Measurements from ENCODE around the gene NUP210L. TPM values are rescaled to one million over a fixed set of nuclear protein-coding genes. Genes with fewer than 3 reads are reported as not detected.

NUP210L gene
- total RNA-seq, 4 donors from 2014 or later, result 0.07 to 0.24 (median 0.10) TPM; not detected in 1

DNA sequence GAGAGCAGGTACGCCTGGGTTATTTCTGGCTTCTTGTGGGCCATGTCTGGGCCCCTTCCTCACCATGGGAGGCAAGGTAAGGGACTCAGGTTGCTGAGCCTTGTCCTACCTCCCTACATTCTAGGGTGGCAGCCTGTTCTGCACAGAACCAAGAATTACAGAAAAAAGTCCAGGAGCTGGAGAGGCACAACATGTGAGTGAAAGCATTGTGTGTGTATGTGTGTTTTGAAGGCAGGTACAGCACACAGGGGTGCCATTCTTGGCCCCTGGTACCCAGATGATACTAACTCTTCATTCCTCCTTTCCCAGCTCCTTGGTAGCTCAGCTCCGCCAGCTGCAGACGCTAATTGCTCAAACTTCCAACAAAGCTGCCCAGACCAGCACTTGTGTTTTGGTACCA lies 181.8 kb downstream of the NUP210L start:
- peaks cover 21% of the 10 kb centered on the region in 2 donors for H3K4me1 ChIP-seq
- DNase-seq, result no peak
- no peaks in the 10 kb centered on the region for H3K9me3 ChIP-seq
- H3K4me3 ChIP-seq, result no peak overlapping the region
- no peak for TF ChIP-seq CTCF (IDR thresholded peaks at IDR 0.05 in 4 of 5, conservative IDR thresholded peaks at IDR 0.05 in 1 of 5)
- no peak for TF ChIP-seq POLR2A (IDR thresholded peaks at IDR 0.05)
- no peak overlapping the region for H3K27ac ChIP-seq
- peaks cover 0 to 36% of the 10 kb centered on the region in 2 donors for H3K36me3 ChIP-seq
- intact Hi-C loops (cut with DNase I; ENCODE audit: low total_unique reads) (no loop called here), in situ Hi-C loops (cut with MboI; ENCODE audit: low sequenced_read_pairs in 4 of 4) (loop anchor here in 1 of 4 donors (10.0 kb wide), 1 partner anchor 158 kb away; no protein-coding TSS in a partner anchor)
- H3K27me3 ChIP-seq, result no peaks in the 10 kb centered on the region
- no peak for ATAC-seq

GRCh38 chr1:153970346-153970745 lies 184.5 kb downstream of the NUP210L start:
- H3K9me3 ChIP-seq, result no peaks in the 10 kb centered on the region
- peaks cover 18 to 20% of the 10 kb centered on the region in 2 donors for H3K4me1 ChIP-seq
- in situ Hi-C loops (cut with MboI; ENCODE audit: low sequenced_read_pairs in 4 of 4) (loop anchor here in 1 of 4 donors (10.0 kb wide), 1 partner anchor 156 kb away; no protein-coding TSS in a partner anchor), intact Hi-C loops (cut with DNase I; ENCODE audit: low total_unique reads) (no loop called here)
- DNase-seq, result no peak
- no peak for ATAC-seq
- no peak overlapping the region for H3K27ac ChIP-seq
- H3K36me3 ChIP-seq, result peaks cover 0 to 27% of the 10 kb centered on the region in 2 donors
- TF ChIP-seq POLR2A (IDR thresholded peaks at IDR 0.05) (no peak), CTCF (IDR thresholded peaks at IDR 0.05 in 4 of 5, conservative IDR thresholded peaks at IDR 0.05 in 1 of 5) (no peak)
- no peak overlapping the region for H3K4me3 ChIP-seq
- H3K27me3 ChIP-seq, result no peaks in the 10 kb centered on the region

DNA sequence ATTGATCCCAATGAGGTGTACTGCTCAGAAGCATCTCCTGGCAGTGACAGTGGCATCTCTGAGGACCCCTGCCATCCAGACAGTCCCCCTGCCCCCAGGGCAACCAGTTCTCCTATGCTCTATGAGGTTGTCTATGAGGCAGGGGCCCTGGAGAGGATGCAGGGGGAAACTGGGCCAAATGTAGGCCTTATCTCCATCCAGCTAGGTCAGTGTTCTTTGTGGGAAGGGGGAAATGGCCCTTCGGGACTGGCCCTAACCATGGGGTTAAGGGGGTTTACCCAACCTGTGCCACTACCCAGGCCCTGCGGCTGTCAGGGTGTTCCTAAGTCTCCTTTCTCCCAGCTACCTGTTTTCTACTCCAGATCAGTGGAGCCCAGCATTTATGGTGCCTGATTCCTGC lies 185.9 kb downstream of the NUP210L start:
- in situ Hi-C loops (cut with MboI; ENCODE audit: low sequenced_read_pairs in 4 of 4), result loop anchor here in 1 of 4 donors (10.0 kb wide), 1 partner anchor 294 kb away; the partner anchor contains the start of genes ILF2 and NPR1
- peaks cover 25 to 26% of the 10 kb centered on the region in 2 donors for H3K4me1 ChIP-seq
- TF ChIP-seq POLR2A (IDR thresholded peaks at IDR 0.05) (no peak), CTCF (IDR thresholded peaks at IDR 0.05 in 4 of 5, conservative IDR thresholded peaks at IDR 0.05 in 1 of 5) (no peak)
- H3K9me3 ChIP-seq, result no peaks in the 10 kb centered on the region
- intact Hi-C loops (cut with DNase I; ENCODE audit: low total_unique reads), result no loop called here
- H3K36me3 ChIP-seq, result peaks cover 0 to 13% of the 10 kb centered on the region in 2 donors
- no peak for ATAC-seq
- H3K27me3 ChIP-seq, result no peaks in the 10 kb centered on the region
- no peak overlapping the region for H3K4me3 ChIP-seq
- no peak for DNase-seq
- H3K27ac ChIP-seq, result peak overlapping the region in 2 of 4 donors; percentile 87 to 90

DNA sequence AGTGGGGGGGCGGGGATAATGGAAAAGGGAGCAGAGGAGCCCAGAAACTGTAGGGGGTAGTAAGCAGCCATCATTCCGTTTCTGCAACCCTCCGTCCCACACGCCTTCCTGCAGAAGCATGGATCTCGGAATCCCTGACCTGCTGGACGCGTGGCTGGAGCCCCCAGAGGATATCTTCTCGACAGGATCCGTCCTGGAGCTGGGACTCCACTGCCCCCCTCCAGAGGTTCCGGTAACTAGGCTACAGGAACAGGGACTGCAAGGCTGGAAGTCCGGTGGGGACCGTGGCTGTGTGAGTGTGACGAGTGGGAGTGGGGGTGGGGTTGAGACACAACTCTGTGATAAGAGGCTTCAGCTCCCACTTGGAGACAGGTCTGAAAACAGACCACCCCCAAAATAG lies 186.5 kb downstream of the NUP210L start:
- in situ Hi-C loops (cut with MboI; ENCODE audit: low sequenced_read_pairs in 4 of 4), result loop anchor here in 1 of 4 donors (10.0 kb wide), 1 partner anchor 294 kb away; the partner anchor contains the start of genes ILF2 and NPR1
- no peaks in the 10 kb centered on the region for H3K27me3 ChIP-seq
- H3K27ac ChIP-seq, result peak overlapping the region; percentile 87 to 94 (median 90)
- DNase-seq (no peak), ATAC-seq (no peak)
- peak overlapping the region; percentile 56 to 68 (median 62) for H3K4me3 ChIP-seq
- intact Hi-C loops (cut with DNase I; ENCODE audit: low total_unique reads), result no loop called here
- TF ChIP-seq POLR2A (IDR thresholded peaks at IDR 0.05), result no peak
- H3K36me3 ChIP-seq, result peaks cover 0 to 8% of the 10 kb centered on the region in 2 donors
- peaks cover 26 to 28% of the 10 kb centered on the region in 2 donors for H3K4me1 ChIP-seq
- no peaks in the 10 kb centered on the region for H3K9me3 ChIP-seq

DNA sequence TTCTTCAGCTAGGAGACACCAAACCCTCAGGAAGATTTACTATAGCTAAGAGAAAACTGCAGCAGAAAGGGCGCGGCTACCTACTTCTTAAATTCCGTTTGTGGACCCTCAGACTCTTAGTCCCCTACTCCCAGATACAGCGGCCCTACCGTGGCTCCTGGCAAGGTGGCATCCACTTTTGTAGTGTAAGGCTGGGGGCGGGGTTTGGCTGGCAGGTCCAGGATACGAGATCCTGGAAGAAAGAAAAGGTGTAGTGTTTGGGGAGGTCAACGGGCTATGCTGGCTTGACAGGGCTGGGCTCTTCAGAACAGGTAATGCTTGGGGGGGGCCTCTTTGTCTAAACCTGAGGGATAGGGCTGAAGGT lies 186.9 kb downstream of the NUP210L start:
- H3K4me1 ChIP-seq, result peaks cover 26 to 28% of the 10 kb centered on the region in 2 donors
- ATAC-seq (no peak), DNase-seq (peak in 1 of 2 donors; percentile 57)
- H3K27ac ChIP-seq, result peak overlapping the region; percentile 87 to 94 (median 90)
- in situ Hi-C loops (cut with MboI; ENCODE audit: low sequenced_read_pairs in 4 of 4), result loop anchor here in 1 of 4 donors (10.0 kb wide), 1 partner anchor 293 kb away; the partner anchor contains the start of genes ILF2 and NPR1
- intact Hi-C loops (cut with DNase I; ENCODE audit: low total_unique reads), result loop anchor here (1.0 kb wide), 1 partner anchor 18 kb away; the partner anchor contains the start of gene RAB13
- H3K36me3 ChIP-seq, result peaks cover 0 to 3% of the 10 kb centered on the region in 2 donors
- TF ChIP-seq POLR2A (IDR thresholded peaks at IDR 0.05) (no peak), CTCF (IDR thresholded peaks at IDR 0.05 in 4 of 5, conservative IDR thresholded peaks at IDR 0.05 in 1 of 5) (no peak)
- H3K9me3 ChIP-seq, result no peaks in the 10 kb centered on the region
- peak overlapping the region; percentile 56 to 68 (median 62) for H3K4me3 ChIP-seq
- no peaks in the 10 kb centered on the region for H3K27me3 ChIP-seq
